Stimulated activated CD4-positive, alpha-beta T cell treated with anti-CD3 and anti-CD28 coated beads, Interleukin-2, amount 100 ng/mL, for 4 hours (primary cell): ENCODE results near the gene UMPS.

Experiments used
- DNase-seq: peaks from one replicate; pipeline ENCODE4 v3.0.0-alpha.2; 2020; ENCODE audit warnings: low read depth

The UMPS gene

GRCh38 chr3:124763644-124764358 lies 33.5 kb downstream of the UMPS start:
- no peak for DNase-seq

- no peak for DNase-seq
Measured at GRCh38 chr3:124764746-124765145, 34.5 kb downstream of the UMPS start.

GRCh38 chr3:124765197-124765840 lies 35.1 kb downstream of the UMPS start:
- no peak for DNase-seq

DNA sequence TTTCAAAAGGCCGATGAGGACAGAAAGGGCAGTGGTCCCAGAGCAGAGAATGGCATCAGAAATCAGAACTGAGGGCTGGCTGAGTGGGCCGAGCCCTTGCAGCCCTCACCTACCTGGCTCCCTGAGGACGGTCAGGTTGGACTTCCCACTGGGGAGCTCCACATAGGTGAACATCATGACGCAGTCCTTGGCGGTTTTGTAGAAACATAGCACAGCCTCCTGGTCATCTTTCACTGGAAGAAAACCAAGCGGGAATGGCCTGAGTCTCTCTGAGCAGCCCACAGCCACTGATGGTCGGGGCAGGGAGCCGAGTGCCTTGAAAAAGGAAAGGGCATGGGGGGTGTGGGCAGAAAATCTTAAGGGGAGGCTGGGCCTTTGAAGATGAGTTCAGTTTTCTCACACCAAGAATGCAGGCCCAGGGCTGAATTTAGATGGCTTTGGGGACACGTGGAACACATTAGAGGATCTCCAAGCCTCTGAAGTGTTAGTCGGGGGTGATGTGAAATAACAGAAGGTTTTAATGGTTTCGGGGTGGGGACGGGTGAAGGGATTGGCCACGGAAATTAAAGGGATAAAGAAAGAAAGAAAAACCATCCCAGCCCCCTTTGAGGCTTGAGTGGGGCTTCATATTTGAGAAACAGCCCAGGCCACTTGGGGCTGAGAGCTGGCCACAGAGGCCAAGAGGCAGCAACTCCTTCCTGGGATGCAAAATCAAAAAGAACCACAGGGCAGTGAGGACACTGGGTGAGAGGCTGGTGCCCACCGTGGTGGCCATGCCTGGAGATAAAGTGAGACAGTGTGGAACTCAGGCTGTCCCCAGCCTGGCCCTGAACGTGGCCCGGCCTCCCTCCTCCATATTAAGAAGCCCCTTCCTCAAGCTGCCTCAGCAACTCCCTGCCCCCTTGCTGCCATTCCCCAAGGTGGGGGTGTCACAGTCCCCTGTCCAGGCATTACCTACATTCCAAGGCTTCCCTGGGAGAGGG lies 36.2 kb downstream of the UMPS start:
- DNase-seq = no peak

DNA sequence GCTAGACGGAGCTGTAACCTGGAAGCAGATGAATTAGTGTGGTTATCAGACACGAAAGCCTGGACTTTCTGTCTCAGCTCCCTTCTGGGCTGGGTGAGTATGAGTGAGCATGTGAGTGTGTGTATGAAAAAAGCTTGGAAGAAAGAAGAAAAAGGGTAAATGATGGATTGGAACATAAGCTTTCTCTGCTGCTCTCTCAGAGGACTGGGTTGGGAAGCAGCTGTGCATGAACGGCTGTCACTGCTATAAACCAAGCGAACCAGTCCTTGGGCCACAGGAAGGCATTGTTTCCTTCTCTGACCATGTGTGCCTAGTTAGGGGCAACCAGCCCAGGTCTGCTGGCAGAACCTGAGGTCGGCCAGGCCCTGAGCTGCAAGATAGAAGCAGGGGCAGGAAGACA lies 37.0 kb downstream of the UMPS start:
- DNase-seq = no peak

- DNase-seq = no peak
Measured at GRCh38 chr3:124767691-124768090, 37.4 kb downstream of the UMPS start.

DNA sequence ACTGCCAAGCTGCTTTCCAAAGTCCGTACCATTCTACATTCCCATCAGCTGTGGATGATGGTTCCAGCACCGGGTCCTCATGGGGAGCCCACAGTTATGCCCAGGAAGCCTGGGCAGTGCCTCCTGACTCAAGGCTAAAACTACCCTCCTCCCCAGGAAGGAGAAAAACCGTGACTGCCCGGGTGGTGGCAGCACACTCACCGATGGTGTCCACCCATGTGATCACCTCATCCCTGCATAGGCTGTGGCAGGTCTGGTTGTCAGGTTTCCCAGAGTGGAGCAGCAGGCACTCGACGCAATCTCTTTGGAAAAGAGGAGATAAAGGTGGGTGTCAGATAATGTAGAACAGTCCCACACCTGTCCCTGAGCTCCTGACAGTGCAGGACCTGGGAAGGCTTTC lies 38.6 kb downstream of the UMPS start:
- no peak for DNase-seq

DNA sequence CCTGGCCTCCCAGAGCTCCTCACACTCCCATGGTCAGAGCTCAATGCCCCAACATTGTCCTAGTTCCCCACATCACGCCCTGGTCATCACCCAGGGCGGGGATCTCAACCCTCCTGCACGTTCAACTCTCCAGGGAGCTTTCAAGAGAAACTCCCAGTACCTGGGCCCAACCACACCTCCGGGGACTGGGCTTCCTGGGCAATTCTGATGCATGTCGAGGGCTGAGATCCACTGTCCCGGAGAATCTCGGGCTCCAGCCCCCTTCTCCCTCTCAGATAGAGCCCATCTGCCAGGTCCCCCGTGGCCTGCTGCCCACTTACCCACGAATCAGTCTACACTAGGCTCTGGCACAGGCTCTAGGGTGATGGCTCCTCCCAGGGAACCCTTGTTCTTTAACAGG lies 39.2 kb downstream of the UMPS start:
- DNase-seq = no peak

GRCh38 chr3:124770336-124771082 lies 40.3 kb downstream of the UMPS start:
- DNase-seq = no peak

- DNase-seq = no peak
Measured at GRCh38 chr3:124771083-124771445, 40.8 kb downstream of the UMPS start.

DNA sequence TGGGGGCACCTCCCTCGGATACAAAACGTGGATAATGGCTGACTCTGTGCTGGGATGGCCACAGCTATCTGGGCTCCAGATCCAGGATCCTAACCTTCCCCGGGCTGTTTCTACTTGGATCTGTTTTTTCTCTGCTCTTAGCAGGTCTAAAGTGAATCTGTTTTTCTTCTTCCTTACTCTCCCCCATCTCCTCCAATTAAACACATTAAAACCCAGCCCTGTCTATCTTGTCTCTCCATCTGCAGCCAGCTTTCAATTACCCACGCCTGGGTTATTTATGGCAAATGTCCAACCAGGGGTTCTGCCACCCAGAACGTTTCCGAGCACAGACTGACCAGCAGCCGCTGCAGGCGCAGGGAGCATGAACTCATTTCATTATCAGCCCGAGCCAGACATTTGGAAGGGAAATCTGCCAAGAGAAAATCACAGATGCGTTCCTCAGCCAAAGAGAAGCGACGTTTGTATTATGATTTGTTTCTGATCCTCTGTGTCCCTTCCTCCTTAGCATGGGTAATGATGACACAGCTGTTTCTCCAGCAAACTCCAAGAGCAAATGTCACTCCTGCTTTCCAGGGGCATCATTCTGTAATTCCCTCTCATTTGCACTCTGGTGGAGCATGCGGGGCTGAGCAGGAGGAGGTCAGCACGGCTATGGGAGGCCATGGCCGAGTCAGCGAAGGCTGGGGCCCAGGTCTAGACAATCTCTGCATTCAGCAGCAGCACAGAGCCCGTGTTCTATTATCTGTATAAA lies 42.0 kb downstream of the UMPS start:
- no peak for DNase-seq

DNA sequence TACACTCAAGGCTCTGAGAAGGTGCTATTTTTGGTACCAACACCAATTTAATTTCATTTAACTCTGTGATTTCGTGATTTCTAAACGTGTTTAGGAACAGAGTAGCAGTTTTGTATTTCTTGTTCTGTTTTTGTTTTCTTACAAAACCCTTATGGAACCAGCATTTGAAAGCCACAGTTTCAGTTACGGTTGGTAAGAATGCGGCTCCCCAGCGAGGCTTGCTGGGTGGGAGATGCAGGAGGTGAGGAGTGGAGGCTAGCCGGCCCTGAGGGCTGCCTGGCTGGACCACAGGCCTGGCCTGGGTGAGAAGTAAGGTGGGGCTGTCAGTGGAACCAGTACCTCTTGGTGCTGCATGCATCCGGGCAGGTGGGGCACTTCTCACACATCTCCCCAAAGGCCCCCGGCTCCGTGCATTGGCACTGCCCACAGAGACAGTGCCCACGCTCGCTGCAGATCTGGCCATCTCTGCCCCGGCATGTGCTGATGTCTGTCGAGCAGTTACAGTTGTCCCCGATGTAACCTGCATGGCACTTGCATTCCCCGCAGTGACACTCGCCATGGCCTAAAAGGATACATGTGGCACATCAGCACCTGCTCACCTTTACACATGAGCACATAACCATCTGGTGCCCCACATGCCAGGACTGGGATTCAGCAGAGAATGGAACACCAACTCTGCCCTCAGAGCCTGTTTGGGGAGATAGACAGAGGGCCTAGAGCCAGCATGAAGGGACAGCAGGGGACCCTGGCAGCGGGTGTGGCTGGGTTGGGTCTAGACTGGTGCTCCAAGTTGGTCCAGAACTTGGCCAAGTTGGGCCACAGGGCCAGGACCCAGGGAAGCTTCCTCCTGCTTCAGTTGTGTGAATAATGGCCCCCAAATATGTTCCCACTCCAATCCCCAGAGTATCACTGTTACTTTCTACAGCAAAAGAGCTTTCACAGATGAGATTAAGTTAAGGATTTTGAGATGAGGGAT lies 43.4 kb downstream of the UMPS start:
- DNase-seq = no peak

GRCh38 chr3:124774327-124774718 lies 44.1 kb downstream of the UMPS start:
- no peak for DNase-seq

DNA sequence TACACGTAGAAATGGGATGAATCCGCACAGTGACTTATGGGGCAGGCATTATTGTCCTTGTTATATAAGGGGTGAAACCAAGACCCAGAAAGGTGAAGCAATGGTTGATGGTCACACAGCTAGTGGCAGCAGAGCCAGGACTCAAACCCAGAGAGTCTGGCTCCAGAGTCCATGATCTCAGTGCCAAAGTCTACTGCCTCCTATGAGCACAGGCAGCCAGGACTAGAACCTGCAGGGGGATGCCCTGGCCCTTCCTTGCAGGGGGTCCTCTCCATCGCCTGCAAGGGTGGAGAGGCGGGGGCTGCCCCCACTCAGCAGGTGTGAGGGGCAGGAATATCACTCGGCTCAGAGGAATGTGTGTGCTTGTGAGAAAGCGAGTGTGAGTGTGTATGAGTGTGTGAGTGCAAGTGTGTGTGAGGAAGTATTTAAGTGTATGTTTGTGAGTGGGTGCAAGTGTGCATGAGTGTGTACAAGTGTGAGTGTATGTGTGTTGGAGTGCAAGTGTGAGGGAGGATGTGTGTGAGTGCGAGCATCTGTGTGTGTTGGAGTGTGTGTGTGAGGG lies 44.7 kb downstream of the UMPS start:
- DNase-seq = no peak

GRCh38 chr3:124775877-124776276 lies 45.6 kb downstream of the UMPS start:
- no peak for DNase-seq

DNA sequence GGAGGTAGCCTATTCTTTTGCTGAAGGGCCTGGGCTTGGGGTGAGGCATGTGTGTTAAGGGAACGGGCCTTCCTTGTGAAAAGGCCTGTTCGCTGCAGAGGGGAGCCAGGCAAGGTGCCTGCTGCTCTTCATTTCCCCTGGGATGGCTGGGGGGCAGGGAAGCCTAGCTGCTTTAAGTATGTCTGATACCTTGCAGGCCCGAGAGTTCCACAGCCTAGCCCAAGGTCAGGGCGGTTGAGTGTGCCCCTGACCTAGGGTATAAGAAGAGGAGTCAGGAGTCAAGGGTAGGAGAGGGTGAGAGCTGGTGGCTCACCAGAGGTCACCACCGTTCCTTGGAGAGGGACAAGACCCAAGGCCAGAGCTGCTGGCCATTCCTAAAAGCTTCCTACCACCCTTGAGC lies 46.6 kb downstream of the UMPS start:
- no peak for DNase-seq

- no peak for DNase-seq
Measured at GRCh38 chr3:124777762-124778470, 47.7 kb downstream of the UMPS start.

DNA sequence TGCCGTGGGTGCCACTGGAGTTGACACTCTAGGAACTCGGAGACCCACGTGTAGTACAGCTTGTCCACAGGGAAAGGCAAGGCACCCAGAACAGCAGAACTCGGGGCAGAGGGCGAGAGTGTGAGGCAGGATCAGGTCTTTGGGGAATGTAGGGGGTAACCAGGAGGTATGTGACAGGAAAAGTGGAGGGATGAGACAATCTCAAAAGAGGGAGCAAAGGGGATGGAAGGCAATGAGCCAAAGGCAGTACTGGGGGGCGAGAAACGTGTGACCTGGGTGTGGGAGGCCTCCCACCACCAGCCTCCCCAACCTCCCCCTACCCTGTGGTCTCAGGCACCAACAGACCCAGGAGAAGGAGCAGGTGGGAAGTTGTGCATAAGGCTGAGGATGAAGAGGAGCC lies 48.9 kb downstream of the UMPS start:
- DNase-seq = no peak

GRCh38 chr3:124779751-124780191 lies 49.5 kb downstream of the UMPS start:
- DNase-seq = no peak
